Caco-2 (cell line): ENCODE results near the gene FAM53A. TPM values are rescaled to one million over a fixed set of nuclear protein-coding genes. Genes with fewer than 3 reads are reported as not detected.

Experiments used
- BruUV-seq: library from RNA; stranded (reverse); fragments of 400-500 nt; replicated peaks from 2 replicates; lab custom pipeline; 2021; lab: Mats Ljungman, UMichigan
- CTCF ChIA-PET: fragments of 300-600 bp; sonication (Branson Sonifier 250); formaldehyde crosslinking; loops from one replicate; lab custom pipeline; 2022; ENCODE audit warnings: antibody characterized with exemption; lab: Charles Lee
- POLR2A ChIA-PET: fragments of 300-600 bp; sonication (Branson Sonifier 250); formaldehyde crosslinking; loops from one replicate; lab custom pipeline; 2022; ENCODE audit warnings: antibody characterized with exemption; lab: Charles Lee
- DNase-seq, 2 experiments: peaks; one replicate each; pipeline versions ENCODE4 v3.0.0 to v3.0.0-alpha.2; 2020 to 2022
- H3K27me3 ChIP-seq: replicated peaks from 2 replicates; pipeline ENCODE4 v1.6.0; 2011; ENCODE audit warnings: low read length; ENCODE audit not compliant: control insufficient read depth, insufficient read depth
- H3K36me3 ChIP-seq: 2 replicates; pipeline ENCODE4 v1.5.1; 2011; ENCODE audit warnings: low read length; ENCODE audit not compliant: control insufficient read depth, insufficient read depth
- H3K4me1 ChIP-seq: fragments of 250-450 bp; sonication (Bioruptor Pico); 2 replicates; pipeline ENCODE4 v1.5.1; 2020; ENCODE audit warnings: mild to moderate bottlenecking
- H3K4me3 ChIP-seq: 2 replicates; pipeline ENCODE4 v1.5.1; 2011; ENCODE audit warnings: low read depth, mild to moderate bottlenecking, control low read depth, low read length
- H3K9me3 ChIP-seq: fragments of 250-450 bp; sonication (Bioruptor Pico); 2 replicates; pipeline ENCODE4 v1.5.1; 2020; ENCODE audit warnings: mild to moderate bottlenecking, moderate library complexity
- H3K27ac Mint-ChIP-seq: one replicate; pipeline ENCODE4 v1.8.0; 2022; ENCODE audit warnings: mixed read lengths; ENCODE audit not compliant: unreplicated experiment
- H3K27me3 Mint-ChIP-seq: one replicate; pipeline ENCODE4 v1.8.0; 2022; ENCODE audit warnings: mixed read lengths; ENCODE audit not compliant: insufficient read depth, unreplicated experiment
- H3K36me3 Mint-ChIP-seq: one replicate; pipeline ENCODE4 v1.8.0; 2022; ENCODE audit warnings: mild to moderate bottlenecking, mixed read lengths; ENCODE audit not compliant: insufficient read depth, unreplicated experiment
- H3K4me1 Mint-ChIP-seq: one replicate; pipeline ENCODE4 v1.8.0; 2022; ENCODE audit warnings: low read depth, mixed read lengths; ENCODE audit not compliant: unreplicated experiment
- H3K4me3 Mint-ChIP-seq: one replicate; pipeline ENCODE4 v1.8.0; 2022; ENCODE audit warnings: mild to moderate bottlenecking, moderate library complexity, mixed read lengths; ENCODE audit not compliant: unreplicated experiment
- H3K9me3 Mint-ChIP-seq: one replicate; pipeline ENCODE4 v1.8.0; 2022; ENCODE audit warnings: mixed read lengths; ENCODE audit not compliant: unreplicated experiment
- CTCF ChIP-seq, 2 experiments: fragments of 200-600 bp in 1 of 2; IDR thresholded peaks; 1 replicate in 1 of 2; 2 replicates in 1 of 2; pipeline versions ENCODE4 v1.5.1 to v1.8.0; 2011 to 2022; ENCODE audit warnings: antibody characterized with exemption in 1 of 2, control low read depth in 1 of 2, inconsistent platforms in 1 of 2, low read depth in 1 of 2, low read length in 1 of 2, mild to moderate bottlenecking in 1 of 2, moderate library complexity in 1 of 2; ENCODE audit not compliant: insufficient read depth in 1 of 2, severe bottlenecking in 1 of 2, unreplicated experiment in 1 of 2
- intact Hi-C: fragments of 100-400 bp; cut with micrococcal nuclease; formaldehyde crosslinking; loops from one replicate; pipeline ENCODE4 v1.10.0; 2022; ENCODE audit not compliant: unreplicated experiment
- total RNA-seq: library from RNA; stranded (reverse); gene quantifications from 2 replicates; pipeline ENCODE4 v1.2.3, GENCODE V29; 2022

The FAM53A gene
- total RNA-seq, 1 experiment from 2014 or later, result 4.1 TPM

GRCh38 chr4:1614502-1614853, 69.6 kb downstream of the FAM53A start:
- no peaks in the 10 kb centered on the region for H3K36me3 Mint-ChIP-seq
- ChIA-PET CTCF (no interaction called here), POLR2A (no interaction called here)
- DNase-seq, result no peak
- no peak overlapping the region for H3K27ac Mint-ChIP-seq
- H3K9me3 ChIP-seq, result no peaks in the 10 kb centered on the region
- no peaks in the 10 kb centered on the region for H3K36me3 ChIP-seq
- no peaks in the 10 kb centered on the region for H3K4me1 Mint-ChIP-seq
- H3K4me1 ChIP-seq, result no peaks in the 10 kb centered on the region
- H3K27me3 Mint-ChIP-seq, result no peaks in the 10 kb centered on the region
- intact Hi-C loops, result no loop called here
- no peaks in the 10 kb centered on the region for H3K9me3 Mint-ChIP-seq
- TF ChIP-seq CTCF (IDR thresholded peaks at IDR 0.05; ENCODE audit: insufficient read depth in 1 of 2, low read depth in 1 of 2, low read length in 1 of 2, severe bottlenecking in 1 of 2, unreplicated experiment in 1 of 2), result no peak
- no TSS peak for BruUV-seq
- no peaks in the 10 kb centered on the region for H3K27me3 ChIP-seq
- no peak overlapping the region for H3K4me3 ChIP-seq
- H3K4me3 Mint-ChIP-seq, result no peak overlapping the region

- CTCF ChIA-PET, result interaction anchor here (0.5 kb wide), 1 partner anchor 49 kb away, joined by 3 read pairs; no protein-coding TSS in a partner anchor
- intact Hi-C loops, result no loop called here
- H3K4me3 Mint-ChIP-seq, result no peak overlapping the region
- TF ChIP-seq CTCF (IDR thresholded peaks at IDR 0.05; ENCODE audit: insufficient read depth in 1 of 2, low read depth in 1 of 2, low read length in 1 of 2, severe bottlenecking in 1 of 2, unreplicated experiment in 1 of 2), result no peak
- DNase-seq, result no peak
- no peaks in the 10 kb centered on the region for H3K4me1 Mint-ChIP-seq
- no TSS peak for BruUV-seq
- H3K27ac Mint-ChIP-seq, result no peak overlapping the region
- no peaks in the 10 kb centered on the region for H3K27me3 ChIP-seq
- no peaks in the 10 kb centered on the region for H3K9me3 ChIP-seq
- no peaks in the 10 kb centered on the region for H3K36me3 Mint-ChIP-seq
- no peaks in the 10 kb centered on the region for H3K36me3 ChIP-seq
- POLR2A ChIA-PET, result no interaction called here
- H3K4me3 ChIP-seq, result no peak overlapping the region
- H3K27me3 Mint-ChIP-seq, result no peaks in the 10 kb centered on the region
- no peaks in the 10 kb centered on the region for H3K4me1 ChIP-seq
- no peaks in the 10 kb centered on the region for H3K9me3 Mint-ChIP-seq
These were observed 70.1 kb downstream of the FAM53A start for GRCh38 chr4:1614049-1614448.

- Mint-ChIP-seq H3K9me3 (no peaks in the 10 kb centered on the region), H3K4me1 (no peaks in the 10 kb centered on the region), H3K4me3 (no peak overlapping the region), H3K27ac (no peak overlapping the region), H3K27me3 (no peaks in the 10 kb centered on the region), H3K36me3 (peaks cover 3% of the 10 kb centered on the region)
- intact Hi-C loops, result no loop called here
- Histone ChIP-seq H3K36me3 (no peaks in the 10 kb centered on the region), H3K9me3 (no peaks in the 10 kb centered on the region), H3K27me3 (no peaks in the 10 kb centered on the region), H3K4me3 (no peak overlapping the region), H3K4me1 (no peaks in the 10 kb centered on the region)
- POLR2A ChIA-PET, result no interaction called here
- BruUV-seq, result no TSS peak
- CTCF ChIA-PET, result no interaction called here
- no peak for TF ChIP-seq CTCF (IDR thresholded peaks at IDR 0.05; ENCODE audit: insufficient read depth in 1 of 2, low read depth in 1 of 2, low read length in 1 of 2, severe bottlenecking in 1 of 2, unreplicated experiment in 1 of 2)
- no peak for DNase-seq
These were observed 71.0 kb downstream of the FAM53A start for GRCh38 chr4:1613099-1613495.
